NCI-H2171 (cell line): ENCODE results near the gene SMIM43.

ENCODE experiments used
- DNase-seq: peaks from one replicate; lab custom pipeline; 2025; lab: John Stamatoyannopoulos, UW

The SMIM43 gene

DNA sequence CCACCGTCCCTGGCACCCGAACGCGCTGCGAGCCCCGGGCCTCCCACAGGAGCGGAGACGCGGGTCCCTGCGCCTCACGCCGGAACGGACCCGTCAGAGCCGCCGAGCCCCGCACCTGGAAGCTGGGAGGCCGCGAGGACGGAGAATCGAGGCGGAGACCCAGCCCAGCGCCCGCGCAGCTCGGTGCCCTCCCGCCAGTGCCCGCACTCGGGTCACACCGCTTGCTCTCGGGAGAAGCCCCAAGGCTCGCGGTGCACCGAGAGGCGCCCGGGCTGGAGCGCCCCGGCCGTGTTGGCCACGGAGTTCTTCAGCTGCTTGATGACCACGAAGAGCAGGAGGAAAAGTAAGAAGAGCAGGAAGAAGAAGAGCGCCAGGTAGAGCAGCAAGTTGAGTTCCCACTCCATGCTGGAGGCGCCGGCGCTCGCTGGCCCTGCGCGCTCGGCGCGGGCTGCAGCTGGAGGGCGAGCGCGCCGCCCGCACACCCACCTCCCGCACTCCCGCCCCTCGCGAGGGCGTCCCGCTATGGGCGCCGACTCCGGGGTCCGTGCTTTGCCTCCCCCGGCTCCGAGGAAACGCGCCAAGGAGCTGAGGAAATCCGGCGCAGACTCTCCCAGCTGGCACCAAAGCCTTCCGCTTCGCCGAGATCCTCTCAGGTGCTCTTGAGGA lies at the start of gene SMIM43:
TSS of gene SMIM43 (minus strand) at position 463 of the 666 bp plus-strand sequence. CDS start at position 404, 59 bp downstream.
- no peak for DNase-seq

GRCh38 chr4:121814756-121815155 lies 49.8 kb upstream of the SMIM43 start:
- no peak for DNase-seq

DNA sequence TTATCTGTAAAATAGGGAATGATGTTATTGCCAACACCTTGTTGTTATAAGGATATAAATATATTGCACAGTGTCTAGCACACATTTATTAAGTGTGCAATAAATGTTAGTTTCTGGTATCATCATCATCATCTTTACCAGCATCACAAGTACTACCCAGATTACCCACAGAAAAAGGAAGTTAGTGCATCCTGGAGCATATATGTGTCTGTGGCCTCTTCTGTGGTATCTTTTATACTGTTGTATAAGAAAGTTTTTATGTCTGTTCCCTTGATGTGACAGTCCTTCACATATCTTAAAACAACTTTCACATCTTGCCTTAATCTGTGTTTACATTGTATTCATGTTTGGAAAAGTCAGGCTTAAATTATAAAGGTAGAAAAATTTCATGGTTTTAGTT lies 46.2 kb upstream of the SMIM43 start:
- no peak for DNase-seq

GRCh38 chr4:121806411-121806810 lies 41.4 kb upstream of the SMIM43 start:
- DNase-seq, result no peak

DNA sequence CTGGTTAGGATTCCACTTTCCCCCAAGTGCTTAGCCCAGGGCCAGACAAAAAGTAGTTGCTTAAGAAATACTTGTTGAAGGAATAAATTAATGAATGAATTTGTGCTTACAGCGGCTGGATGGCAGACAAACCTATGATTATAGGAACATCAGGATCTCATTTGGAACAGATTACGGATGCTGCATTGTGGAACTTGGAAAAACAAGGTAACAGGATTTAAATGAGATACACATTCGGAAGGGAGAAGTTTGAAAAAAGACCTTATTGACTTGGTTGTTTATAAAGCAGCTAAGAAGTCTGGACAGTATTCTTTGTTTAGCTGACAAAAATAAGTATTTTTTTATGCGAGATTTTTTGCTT lies 36.7 kb upstream of the SMIM43 start:
- no peak for DNase-seq

- DNase-seq, result peak; percentile 66
These were observed 36.2 kb upstream of the SMIM43 start, which contains the start of gene EXOSC9 for GRCh38 chr4:121800961-121801714. EXOSC9 (plus strand) TSS chr4:121801323; CDS start chr4:121801425, 102 bp downstream.

DNA sequence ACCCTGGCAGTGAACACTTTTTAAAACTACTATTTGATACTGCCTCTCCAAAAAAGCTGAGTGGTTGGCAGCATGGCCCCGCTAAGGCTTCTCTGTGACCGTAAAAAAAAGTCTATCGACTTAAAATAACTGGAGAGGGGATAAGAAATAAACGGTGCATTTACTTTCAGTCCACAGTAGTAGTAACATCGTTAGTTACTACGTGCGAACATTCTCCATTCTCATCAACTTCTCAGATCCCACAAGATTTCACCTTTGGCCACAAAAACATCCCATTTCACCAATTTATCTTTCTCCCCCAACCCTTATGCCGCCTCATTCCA lies 35.6 kb upstream of the SMIM43 start:
- DNase-seq, result no peak

DNA sequence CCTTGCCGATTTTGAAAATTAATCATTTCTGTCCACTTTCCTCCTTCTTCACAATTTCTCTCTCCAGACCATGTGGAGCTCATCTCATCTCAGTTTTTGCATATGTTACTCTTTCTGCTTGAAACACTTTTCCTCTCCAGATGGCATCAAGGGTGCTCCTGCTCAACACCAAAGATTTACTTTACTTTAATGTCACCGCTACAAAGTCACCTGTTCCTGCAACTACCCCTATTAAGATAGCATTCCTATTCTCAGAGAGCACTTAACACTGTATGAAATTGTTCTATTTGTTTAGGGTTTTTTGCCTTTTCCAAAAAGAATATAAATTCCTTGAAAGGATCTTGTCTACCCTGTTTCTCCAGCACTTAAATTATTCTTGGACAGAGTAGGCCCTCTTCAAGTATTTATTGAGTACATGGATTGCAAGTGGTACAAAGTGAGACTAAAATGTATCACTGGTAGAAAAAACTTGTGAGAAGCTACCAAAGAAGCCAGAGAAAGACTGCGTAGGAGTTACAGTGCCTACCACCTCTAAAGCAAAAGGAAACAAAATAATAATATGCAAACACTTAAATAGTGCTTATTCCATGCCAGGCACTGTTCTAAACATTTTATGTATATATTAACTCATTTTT lies 35.0 kb upstream of the SMIM43 start:
- DNase-seq, result no peak

DNA sequence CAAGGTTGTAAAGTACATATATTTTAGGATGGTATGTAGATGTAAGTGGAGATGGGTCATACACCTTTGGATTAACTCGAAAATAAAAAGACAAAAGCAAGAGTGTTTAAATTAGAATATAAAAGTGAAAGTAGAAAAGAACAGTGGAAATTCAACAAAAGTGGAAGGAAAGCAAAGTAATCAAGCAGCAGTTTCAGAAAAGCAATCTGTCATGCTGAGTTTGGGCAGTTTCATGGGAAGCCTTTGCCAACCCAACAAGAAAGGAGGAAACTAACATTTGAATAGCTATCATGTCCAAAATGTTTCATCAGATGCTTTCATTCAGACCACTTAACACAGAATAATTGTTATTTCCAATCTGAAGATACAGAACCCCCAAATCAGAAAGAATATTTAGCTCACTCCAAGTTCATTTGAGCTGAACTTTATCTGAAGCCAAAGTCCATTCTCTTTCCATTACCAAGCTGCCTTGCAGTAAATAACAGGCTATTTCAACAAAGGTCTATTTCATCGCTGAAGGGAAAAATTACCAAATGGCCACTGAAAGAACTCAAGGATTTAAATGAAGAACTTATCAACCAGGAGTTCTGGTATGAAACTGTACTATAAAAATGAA lies 34.4 kb upstream of the SMIM43 start:
- DNase-seq, result no peak

DNA sequence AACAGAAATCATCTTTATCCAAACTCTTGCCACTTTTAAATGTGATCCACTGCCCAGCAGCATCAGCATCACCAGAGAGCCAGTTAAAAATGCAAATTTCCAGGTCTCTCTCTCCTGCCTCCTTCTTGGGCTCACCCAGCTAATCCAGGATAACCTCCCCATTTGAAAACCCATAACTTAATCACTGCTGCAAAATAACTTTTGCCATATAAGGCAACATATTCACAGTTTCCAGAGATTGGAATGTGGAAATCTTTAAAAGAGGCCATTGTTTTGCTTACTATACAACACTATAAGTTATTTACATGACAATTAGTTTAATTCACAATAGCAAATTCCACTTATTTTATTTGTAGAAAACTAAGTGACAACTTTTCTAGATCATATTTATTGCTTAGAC lies 31.3 kb upstream of the SMIM43 start:
- DNase-seq, result no peak

DNA sequence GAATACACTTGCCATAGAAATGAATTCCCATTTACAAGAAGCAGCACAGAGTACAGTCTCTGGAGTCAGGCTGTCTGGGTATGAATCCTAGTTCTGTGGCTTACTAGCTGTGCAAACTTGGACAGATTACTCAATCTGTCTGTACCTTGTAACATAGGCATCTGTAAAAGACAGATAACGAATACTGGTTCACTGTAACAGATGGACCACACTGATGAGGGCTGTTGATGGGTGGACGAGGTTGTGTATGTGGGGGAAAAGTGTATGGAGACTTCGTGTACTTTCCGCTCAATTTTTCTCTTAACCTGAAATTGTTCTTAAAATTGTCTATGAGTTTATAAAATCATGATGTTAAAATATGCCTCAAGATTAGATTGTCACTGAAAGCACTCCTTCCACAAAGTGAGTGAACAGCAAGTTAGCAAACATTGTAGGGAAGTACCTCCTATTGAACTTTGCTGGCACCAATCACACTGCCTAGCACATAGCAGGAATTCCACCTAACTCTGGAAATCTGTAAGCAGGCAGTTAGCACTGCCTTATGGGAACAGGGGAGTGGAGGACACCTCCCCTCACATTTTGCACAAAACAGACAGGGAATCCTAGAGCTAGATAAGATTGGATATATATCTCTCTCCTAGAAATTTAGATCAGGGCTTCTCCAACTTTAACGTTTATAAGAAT lies 29.7 kb upstream of the SMIM43 start:
- no peak for DNase-seq

- DNase-seq, result no peak
These were observed 28.0 kb upstream of the SMIM43 start for GRCh38 chr4:121792966-121793365.

- DNase-seq, result no peak
These were observed 26.5 kb upstream of the SMIM43 start for GRCh38 chr4:121791481-121791880.

DNA sequence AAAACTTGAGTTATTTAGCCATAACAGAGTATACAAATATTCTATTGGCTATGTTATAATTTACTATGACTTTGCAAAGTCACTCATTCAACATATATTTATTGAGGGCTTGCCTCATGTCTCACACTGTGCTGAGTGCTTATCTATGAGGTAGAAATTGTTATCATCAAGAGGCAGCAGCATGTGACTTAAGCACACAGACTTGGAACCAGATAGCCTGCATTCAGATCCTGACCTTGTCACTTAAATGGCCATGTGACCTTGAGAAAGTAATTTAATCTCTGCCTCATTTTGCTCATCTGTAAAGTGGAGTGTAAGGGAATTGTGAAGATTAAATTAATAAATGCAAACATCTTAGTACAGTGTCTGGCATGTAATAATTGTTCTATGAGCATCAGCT lies 26.0 kb upstream of the SMIM43 start:
- DNase-seq, result no peak

GRCh38 chr4:121789960-121790829 lies 25.2 kb upstream of the SMIM43 start:
- no peak for DNase-seq

DNA sequence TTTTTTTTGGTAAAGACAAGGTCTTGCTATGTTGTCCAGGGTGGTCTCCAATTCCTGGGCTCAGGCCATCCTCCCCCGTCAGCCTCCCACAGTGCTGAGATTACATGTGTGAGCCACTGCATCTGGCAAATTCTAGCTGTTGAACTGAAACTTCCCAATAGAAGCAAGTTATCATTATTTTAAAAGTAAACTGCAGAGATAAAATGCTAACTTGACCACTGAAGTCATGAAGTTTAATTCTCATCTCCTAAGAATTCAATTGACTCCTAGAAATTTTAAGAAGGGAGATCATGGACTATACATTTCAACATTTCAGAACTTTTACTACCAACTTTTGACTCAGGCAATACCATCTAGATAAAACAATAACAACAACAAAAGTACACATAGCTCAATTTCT lies 24.5 kb upstream of the SMIM43 start:
- DNase-seq, result no peak

DNA sequence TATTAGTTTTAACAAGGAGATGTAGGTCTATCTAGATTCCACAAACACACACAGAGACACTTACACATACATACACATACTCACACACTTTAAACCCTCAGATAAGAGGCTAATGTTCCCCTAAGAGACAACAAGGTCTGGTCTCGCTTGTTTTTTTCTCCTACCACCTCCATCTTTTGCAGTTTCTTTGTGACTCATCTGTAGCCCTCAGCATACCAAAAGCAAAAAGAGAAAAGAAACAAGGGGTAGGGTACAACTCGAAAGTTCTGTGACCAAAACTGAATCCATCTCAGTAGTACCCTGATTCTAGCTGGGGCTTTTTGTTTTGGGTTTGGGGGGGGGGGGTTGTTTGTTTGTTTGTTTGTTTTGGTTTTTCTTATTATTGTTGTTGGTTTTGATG lies 23.9 kb upstream of the SMIM43 start:
- DNase-seq, result no peak

DNA sequence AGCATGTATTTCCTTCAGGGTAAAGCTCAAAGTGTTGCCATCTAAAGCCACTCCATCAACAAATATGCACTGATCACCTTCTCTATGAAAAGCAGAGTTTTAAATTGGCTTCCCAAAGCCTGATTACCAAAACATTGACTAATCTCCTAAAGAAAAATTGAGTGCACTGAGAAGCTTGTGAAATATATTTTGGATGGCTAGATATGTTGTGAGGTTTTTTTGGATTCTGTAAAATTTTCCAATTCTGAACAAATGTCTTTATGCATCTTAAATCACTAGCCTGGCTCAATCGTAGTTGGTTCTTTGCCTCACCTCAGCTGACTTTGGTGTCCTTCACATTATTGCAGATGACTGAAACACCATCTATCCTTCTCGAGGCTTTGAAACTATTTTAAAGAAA lies 21.3 kb upstream of the SMIM43 start:
- no peak for DNase-seq

GRCh38 chr4:121785479-121785878 lies 20.5 kb upstream of the SMIM43 start:
- DNase-seq, result no peak

DNA sequence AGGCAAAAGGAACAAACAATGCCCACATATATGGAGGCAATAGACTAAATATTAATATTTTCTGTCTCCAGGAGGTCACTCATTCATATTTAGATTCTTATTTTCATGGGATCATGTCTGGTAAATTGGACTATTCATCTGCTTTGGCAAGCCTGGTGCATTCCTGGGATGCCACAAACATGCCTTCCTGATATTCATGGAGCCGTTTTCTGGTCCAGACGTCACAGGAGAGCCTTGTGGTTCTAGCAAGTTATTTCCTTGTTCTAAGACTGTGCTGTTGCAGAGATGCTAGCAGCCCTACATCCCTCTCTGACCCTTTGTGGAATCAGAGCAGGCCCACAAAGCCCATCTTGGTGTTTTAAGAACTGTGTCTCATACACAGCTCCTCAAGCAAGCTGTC lies 20.0 kb upstream of the SMIM43 start:
- DNase-seq, result no peak

DNA sequence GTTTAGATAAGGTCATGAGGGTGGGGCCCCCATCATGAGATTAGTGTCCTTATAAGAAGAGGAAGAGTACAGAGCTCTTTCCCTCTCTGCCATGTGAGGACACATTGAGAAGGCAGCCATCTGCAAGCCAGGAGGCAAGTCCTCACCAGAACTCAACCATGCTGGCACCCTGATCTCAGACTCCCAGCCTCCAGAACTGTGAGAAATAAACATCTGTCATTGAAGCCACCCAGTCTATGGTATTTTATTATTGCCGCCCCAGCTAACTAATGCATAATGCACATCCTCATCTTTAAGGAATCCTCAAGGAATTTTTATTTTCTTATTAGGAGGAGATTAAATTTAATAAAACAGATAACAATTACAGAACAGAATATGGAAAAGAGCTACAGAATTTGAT lies 19.4 kb upstream of the SMIM43 start:
- no peak for DNase-seq
